ENCODE measurements around the gene INCENP. TPM values are rescaled to one million over a fixed set of nuclear protein-coding genes. Genes with fewer than 3 reads are reported as not detected.

Gene INCENP
- total RNA-seq, 4 donors from 2014 or later, result 21.4 to 120 (median 31.4) TPM

DNA sequence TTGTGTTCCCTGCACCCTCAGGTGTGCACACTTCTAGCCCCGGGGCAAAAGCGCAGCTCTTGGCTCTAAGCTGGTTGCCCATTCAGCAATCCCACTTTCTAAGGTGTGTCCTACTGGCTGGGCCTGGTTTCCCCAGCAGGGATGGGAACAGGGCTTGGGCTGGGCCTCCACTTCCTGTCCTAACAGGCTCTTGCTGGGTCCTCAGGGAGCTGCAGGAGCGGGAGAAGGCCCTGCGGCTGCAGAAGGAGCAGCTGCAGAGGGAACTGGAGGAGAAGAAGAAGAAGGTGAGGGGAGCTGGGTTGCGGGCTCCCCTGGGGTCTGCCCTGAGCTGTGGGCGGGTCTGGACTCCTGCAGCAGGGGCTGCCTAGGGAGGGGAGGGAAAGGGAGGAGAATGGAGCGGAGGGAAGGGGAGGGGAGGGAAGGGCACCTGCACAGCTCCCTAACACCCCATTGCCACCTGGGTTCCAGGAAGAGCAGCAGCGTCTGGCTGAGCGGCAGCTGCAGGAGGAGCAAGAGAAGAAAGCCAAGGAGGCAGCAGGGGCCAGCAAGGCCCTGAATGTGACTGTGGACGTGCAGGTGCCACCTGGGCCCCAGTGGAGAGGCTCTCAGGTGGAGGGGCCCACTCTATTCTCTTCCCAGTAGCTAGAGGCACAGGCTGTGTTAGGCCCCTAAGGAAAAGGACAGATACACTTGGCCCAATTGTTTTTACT is 24.6 kb downstream of the INCENP start:
- no peak for TF ChIP-seq POLR2A (IDR thresholded peaks at IDR 0.05)
- TF ChIP-seq, protein P1, sequence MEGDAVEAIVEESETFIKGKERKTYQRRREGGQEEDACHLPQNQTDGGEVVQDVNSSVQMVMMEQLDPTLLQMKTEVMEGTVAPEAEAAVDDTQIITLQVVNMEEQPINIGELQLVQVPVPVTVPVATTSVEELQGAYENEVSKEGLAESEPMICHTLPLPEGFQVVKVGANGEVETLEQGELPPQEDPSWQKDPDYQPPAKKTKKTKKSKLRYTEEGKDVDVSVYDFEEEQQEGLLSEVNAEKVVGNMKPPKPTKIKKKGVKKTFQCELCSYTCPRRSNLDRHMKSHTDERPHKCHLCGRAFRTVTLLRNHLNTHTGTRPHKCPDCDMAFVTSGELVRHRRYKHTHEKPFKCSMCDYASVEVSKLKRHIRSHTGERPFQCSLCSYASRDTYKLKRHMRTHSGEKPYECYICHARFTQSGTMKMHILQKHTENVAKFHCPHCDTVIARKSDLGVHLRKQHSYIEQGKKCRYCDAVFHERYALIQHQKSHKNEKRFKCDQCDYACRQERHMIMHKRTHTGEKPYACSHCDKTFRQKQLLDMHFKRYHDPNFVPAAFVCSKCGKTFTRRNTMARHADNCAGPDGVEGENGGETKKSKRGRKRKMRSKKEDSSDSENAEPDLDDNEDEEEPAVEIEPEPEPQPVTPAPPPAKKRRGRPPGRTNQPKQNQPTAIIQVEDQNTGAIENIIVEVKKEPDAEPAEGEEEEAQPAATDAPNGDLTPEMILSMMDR (IDR thresholded peaks at IDR 0.05), result no peak
- Histone ChIP-seq H3K27ac (no peak overlapping the region), H3K4me3 (no peak overlapping the region), H3K9me3 (no peaks in the 10 kb centered on the region), H3K27me3 (no peaks in the 10 kb centered on the region), H3K4me1 (no peaks in the 10 kb centered on the region), H3K36me3 (peaks cover 0 to 88% (median 0%) of the 10 kb centered on the region in 3 donors)
- DNase-seq, result peak in 1 of 3 donors; percentile 19

DNA sequence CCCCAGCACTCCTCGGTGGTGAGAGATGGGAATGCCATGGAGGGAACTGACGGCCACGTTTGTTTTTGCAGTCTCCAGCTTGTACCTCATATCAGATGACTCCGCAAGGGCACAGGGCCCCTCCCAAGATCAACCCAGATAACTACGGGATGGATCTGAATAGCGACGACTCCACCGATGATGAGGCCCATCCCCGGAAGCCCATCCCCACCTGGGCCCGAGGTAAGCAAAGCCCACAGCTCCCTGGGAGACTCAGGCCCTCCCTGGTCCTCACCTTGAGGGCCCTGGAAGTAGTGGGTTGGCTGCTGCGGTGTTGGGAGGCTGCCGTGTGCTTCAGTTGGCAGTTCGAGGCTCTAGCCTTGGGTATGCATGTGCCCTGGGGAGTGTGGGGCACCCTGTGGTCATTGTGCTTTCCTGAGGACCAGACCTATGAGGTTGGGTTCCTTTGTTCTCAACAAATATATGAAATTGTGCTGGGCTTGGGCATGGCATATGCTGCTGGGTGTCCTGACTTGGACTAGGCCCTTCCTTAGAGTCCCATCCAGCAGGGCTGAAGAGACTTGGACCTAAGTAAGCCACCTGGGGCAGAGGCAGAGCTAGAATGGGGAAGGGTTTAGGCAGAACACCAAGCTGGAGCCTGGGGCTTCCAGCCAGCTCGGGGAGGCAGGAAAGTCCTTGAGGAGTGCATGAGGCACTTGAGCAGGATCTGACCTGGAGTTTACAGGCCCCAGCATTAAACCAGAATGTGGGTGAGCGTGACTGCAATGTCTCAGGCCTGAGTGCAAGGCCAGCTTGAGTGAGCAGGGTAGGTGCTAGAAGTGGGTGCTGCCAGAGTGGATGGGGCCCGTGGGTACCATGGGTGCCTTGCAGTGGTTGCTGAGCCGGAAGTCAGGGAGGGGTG is 26.4 kb downstream of the INCENP start:
- TF ChIP-seq, protein P1 (IDR thresholded peaks at IDR 0.05), result no peak
- no peak for TF ChIP-seq POLR2A (IDR thresholded peaks at IDR 0.05)

DNA sequence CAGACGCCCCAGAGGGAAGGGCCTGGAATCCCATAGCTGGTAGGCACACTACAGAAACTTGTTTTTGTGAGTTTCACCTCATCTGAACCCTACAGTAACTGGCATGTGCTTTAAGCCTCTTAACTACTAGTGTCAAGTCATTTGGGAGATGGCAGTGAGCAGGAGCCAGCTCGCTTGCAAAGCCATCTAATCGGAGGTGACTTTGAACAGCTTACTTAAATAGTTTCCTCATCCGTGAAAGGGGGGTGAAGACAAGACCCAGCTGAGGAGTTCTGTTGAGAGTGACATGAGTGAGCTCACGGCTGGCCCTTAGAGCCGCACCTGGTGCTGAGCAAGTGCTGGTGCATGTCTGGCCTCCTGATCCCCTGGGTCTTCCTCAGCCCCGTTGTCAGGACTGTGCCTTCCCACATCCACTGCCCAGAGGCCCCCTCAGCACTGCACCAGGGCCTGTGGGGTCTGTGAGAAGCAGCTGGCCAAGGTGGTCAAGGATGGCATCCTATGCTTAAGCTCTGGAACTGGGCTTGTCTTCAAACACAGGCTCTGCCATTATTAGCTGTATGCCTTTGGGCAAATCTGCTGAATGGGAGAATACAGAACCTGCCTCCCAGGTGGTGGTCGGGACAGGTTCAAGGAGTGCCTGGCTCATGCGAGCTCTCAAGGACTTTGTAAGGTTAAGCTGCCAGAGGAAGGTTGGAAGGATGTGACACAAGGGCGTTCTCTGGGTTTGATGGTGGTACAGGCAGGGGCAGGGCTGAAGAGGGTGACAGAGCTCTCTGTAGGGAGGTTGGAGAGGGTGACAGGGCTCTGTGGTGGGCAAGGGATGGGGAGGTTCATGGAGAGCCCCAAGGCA is 27.3 kb downstream of the INCENP start:
- Histone ChIP-seq H3K27ac (no peak overlapping the region), H3K4me1 (no peaks in the 10 kb centered on the region), H3K27me3 (no peaks in the 10 kb centered on the region), H3K36me3 (peaks cover 0 to 66% (median 0%) of the 10 kb centered on the region in 3 donors), H3K9me3 (no peaks in the 10 kb centered on the region), H3K4me3 (no peak overlapping the region)
- peak in 2 of 3 donors; percentile 6 to 25 for DNase-seq
- TF ChIP-seq, protein P1 (IDR thresholded peaks at IDR 0.05), result no peak
- no peak for TF ChIP-seq POLR2A (IDR thresholded peaks at IDR 0.05)

More for the DNA sequence above, 26.4 kb downstream of the INCENP start:
- Histone ChIP-seq H3K4me3 (no peak overlapping the region), H3K9me3 (no peaks in the 10 kb centered on the region), H3K27ac (no peak overlapping the region), H3K27me3 (no peaks in the 10 kb centered on the region), H3K36me3 (peaks cover 0 to 74% (median 0%) of the 10 kb centered on the region in 3 donors), H3K4me1 (no peaks in the 10 kb centered on the region)
- DNase-seq, result peak in 2 of 3 donors; percentile 6 to 27

DNA sequence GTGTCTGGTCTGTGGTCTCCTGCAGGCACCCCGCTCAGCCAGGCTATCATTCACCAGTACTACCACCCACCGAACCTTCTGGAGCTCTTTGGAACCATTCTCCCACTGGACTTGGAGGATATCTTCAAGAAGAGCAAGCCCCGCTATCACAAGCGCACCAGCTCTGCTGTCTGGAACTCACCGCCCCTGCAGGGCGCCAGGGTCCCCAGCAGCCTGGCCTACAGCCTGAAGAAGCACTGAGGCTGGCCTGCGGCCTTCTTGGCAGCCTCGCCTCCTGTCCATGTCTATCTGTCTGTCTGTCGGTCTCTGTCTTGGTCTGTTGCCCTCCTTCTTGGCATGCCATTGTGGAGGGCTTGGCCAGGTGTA is 27.9 kb downstream of the INCENP start:
- TF ChIP-seq POLR2A (IDR thresholded peaks at IDR 0.05), result no peak
- TF ChIP-seq, protein P1 (IDR thresholded peaks at IDR 0.05), result no peak
- no peaks in the 10 kb centered on the region for H3K4me1 ChIP-seq
- no peaks in the 10 kb centered on the region for H3K27me3 ChIP-seq
- H3K9me3 ChIP-seq, result no peaks in the 10 kb centered on the region
- DNase-seq, result peak in 2 of 3 donors; percentile 3 to 27
- H3K4me3 ChIP-seq, result no peak overlapping the region
- H3K36me3 ChIP-seq, result peaks cover 0 to 59% (median 0%) of the 10 kb centered on the region in 3 donors
- H3K27ac ChIP-seq, result no peak overlapping the region

Data from Peyer's patch (tissue), 4 donors.